ENCODE measurements around the gene MINAR1.

Gene MINAR1

DNA sequence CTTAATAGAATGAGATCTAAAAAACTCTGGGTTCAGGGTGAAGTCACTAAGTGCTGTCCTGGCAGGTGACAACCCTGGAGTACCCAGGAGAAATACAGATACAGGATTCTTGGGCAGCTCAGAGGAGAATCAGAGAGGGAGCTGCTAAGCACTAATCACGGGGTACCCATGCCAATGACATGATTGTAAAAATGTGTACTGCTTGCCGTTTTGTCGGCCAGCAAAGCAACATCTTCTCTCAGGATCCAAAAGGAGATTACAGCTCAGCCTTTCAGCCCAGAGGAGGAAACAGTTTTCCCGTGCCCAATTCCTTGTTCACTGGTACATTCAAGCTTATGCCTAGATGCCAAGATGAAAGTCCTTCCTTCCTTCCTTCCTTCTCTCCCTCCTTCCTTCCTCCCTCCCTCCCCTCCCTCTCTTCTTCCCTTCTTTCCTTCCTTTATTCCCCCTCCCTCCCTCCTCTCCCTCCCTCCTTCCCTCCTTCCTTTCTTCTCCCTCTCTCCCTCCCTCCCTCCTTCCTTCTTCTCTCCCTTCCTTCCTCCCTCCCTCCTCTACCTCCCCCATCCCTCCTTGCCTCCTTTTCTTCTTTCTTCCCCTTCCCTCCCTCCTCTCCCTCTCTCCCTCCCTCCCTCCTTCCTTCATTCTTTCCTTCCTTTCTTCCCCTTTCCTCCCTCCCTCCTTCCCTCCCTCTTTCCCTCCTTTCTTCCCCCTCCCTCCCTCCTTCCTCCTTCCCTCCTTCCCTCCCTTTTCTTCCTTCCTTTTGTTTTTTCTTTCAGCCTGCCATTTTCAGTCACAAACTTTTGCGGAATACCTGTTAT is 4.1 kb upstream of the MINAR1 start:
- H3K27ac ChIP-seq (ENCODE audit: low read depth, low read length, poor library complexity, severe bottlenecking): no peak overlapping the region
- H3K27me3 ChIP-seq (ENCODE audit: insufficient read depth, low read length): no peaks in the 10 kb centered on the region
- no peaks in the 10 kb centered on the region for H3K36me3 ChIP-seq (ENCODE audit: insufficient read depth, low read length)
- H2AFZ ChIP-seq (ENCODE audit: low read length): no peak overlapping the region
- H3K4me2 ChIP-seq (ENCODE audit: low read length): no peak overlapping the region
- H3K9me2 ChIP-seq (ENCODE audit: low read depth, low read length): no peaks in the 10 kb centered on the region
- no peak overlapping the region for H3K9ac ChIP-seq (ENCODE audit: low read length)
- no peaks in the 10 kb centered on the region for H3K79me2 ChIP-seq (ENCODE audit: insufficient read depth, low read length)
- no peaks in the 10 kb centered on the region for H3F3A ChIP-seq (ENCODE audit: insufficient read depth, low read length)
- TF ChIP-seq, protein P1, sequence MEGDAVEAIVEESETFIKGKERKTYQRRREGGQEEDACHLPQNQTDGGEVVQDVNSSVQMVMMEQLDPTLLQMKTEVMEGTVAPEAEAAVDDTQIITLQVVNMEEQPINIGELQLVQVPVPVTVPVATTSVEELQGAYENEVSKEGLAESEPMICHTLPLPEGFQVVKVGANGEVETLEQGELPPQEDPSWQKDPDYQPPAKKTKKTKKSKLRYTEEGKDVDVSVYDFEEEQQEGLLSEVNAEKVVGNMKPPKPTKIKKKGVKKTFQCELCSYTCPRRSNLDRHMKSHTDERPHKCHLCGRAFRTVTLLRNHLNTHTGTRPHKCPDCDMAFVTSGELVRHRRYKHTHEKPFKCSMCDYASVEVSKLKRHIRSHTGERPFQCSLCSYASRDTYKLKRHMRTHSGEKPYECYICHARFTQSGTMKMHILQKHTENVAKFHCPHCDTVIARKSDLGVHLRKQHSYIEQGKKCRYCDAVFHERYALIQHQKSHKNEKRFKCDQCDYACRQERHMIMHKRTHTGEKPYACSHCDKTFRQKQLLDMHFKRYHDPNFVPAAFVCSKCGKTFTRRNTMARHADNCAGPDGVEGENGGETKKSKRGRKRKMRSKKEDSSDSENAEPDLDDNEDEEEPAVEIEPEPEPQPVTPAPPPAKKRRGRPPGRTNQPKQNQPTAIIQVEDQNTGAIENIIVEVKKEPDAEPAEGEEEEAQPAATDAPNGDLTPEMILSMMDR (IDR thresholded peaks at IDR 0.05; ENCODE audit: low read length): no peak
- TF ChIP-seq EZH2 (IDR thresholded peaks at IDR 0.05; ENCODE audit: borderline replicate concordance, low read length): no peak
- H3K4me3 ChIP-seq (ENCODE audit: low read depth, low read length, poor library complexity, severe bottlenecking): no peak overlapping the region
- H3K9me3 ChIP-seq (ENCODE audit: low read length): no peaks in the 10 kb centered on the region
- H3K4me1 ChIP-seq (ENCODE audit: insufficient read depth, low read length, severe bottlenecking): no peaks in the 10 kb centered on the region
- no peaks in the 10 kb centered on the region for H4K20me1 ChIP-seq (ENCODE audit: insufficient read depth, low read length)

DNA sequence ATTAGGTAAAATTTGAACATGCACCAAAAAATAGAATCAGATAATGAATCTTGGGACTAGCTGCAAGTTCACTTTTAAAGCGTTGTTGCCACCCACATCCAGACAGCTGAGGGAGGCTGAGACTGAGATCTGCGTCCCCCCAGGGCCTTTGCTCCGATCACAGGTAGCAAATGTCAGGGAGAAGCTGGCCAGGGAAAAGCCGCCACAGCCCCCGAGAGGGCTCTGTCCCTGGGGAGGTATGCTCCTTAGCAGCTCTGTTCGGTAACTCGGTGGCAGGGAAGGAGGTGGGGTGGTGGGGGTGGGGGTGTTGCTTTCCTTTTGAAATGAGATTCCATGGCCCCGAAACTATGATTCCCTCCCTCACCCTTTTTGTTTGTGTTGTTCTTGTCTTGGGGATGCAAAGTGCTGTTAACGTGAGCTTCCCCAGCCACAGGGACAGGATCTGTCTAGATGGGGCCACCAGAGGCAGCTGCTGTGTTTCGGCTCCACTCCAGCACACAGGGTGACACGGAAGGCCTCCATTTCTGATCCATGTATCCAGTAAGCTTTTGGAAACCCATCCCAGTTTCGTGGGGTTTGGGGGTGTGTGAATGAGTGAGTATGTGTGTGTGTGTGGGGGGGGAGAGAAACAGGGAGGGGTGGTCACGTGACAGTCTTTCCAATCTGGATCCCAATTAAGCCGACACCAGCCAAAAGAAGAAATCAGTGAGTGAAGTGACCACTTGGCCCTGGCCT is 1.1 kb upstream of the MINAR1 start:
- Histone ChIP-seq H3K79me2 (ENCODE audit: insufficient read depth, low read length) (no peaks in the 10 kb centered on the region), H3K27me3 (ENCODE audit: insufficient read depth, low read length) (no peaks in the 10 kb centered on the region), H3K4me1 (ENCODE audit: insufficient read depth, low read length, severe bottlenecking) (no peaks in the 10 kb centered on the region), H3K9me2 (ENCODE audit: low read depth, low read length) (no peaks in the 10 kb centered on the region), H3K9me3 (ENCODE audit: low read length) (no peaks in the 10 kb centered on the region), H2AFZ (ENCODE audit: low read length) (no peak overlapping the region), H3K27ac (ENCODE audit: low read depth, low read length, poor library complexity, severe bottlenecking) (no peak overlapping the region), H3F3A (ENCODE audit: insufficient read depth, low read length) (no peaks in the 10 kb centered on the region), H3K4me3 (ENCODE audit: low read depth, low read length, poor library complexity, severe bottlenecking) (no peak overlapping the region), H3K9ac (ENCODE audit: low read length) (no peak overlapping the region), H3K4me2 (ENCODE audit: low read length) (no peak overlapping the region), H4K20me1 (ENCODE audit: insufficient read depth, low read length) (no peaks in the 10 kb centered on the region), H3K36me3 (ENCODE audit: insufficient read depth, low read length) (no peaks in the 10 kb centered on the region)
- TF ChIP-seq, protein P1 (IDR thresholded peaks at IDR 0.05; ENCODE audit: low read length): no peak
- no peak for TF ChIP-seq EZH2 (IDR thresholded peaks at IDR 0.05; ENCODE audit: borderline replicate concordance, low read length)

DNA sequence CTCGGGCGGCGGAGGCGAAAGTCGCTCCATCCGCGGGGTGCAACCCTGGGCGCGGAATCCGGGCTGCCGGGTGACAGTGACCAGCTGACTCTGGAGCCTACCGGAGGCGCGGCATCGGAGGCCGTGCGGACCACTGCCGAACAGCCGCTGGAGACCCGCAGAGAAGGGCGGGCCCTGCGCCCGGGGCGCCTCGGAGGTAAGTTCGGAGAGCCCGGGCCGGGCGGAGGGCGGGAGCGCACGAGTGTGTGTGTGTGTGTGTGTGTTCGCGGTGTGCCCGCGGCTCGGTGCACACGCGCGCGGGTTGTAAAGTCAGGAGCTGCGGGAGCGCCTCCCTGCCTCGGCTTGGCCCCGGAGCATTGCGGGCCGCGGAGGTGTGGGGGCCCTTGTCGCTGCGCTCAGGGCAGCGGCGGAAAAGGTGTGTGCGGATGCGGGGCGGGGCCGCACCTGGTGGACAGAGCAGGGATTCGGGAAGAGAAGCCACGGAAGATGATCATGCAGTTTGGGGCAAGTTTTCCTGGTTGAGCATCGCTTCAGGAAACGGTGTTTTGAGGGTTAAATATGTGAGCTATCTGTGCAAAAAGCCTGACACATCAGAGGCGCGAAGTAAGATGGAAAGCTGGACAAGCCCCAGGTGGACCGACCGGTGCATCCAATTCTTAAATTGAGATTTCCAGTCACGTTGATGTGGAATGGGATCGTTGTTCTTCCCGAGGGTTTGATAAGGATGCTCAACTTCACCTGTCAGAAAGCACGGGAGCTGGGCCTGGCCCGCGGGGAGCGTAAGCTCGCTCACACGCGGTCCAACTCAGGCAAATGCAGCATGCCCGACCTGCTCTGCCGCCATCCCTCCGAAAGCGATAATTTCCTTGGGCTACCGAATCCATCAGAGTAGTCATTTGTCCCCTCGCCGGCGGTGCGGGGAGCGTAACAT is 474 bp downstream of the MINAR1 start:
- TF ChIP-seq EZH2 (IDR thresholded peaks at IDR 0.05; ENCODE audit: borderline replicate concordance, low read length): no peak
- TF ChIP-seq, protein P1 (IDR thresholded peaks at IDR 0.05; ENCODE audit: low read length): no peak
- Histone ChIP-seq H3K9ac (ENCODE audit: low read length) (no peak overlapping the region), H3K36me3 (ENCODE audit: insufficient read depth, low read length) (no peaks in the 10 kb centered on the region), H3K9me2 (ENCODE audit: low read depth, low read length) (no peaks in the 10 kb centered on the region), H3K27me3 (ENCODE audit: insufficient read depth, low read length) (no peaks in the 10 kb centered on the region), H3F3A (ENCODE audit: insufficient read depth, low read length) (no peaks in the 10 kb centered on the region), H3K4me3 (ENCODE audit: low read depth, low read length, poor library complexity, severe bottlenecking) (no peak overlapping the region), H3K4me2 (ENCODE audit: low read length) (no peak overlapping the region), H4K20me1 (ENCODE audit: insufficient read depth, low read length) (no peaks in the 10 kb centered on the region), H3K79me2 (ENCODE audit: insufficient read depth, low read length) (no peaks in the 10 kb centered on the region), H3K9me3 (ENCODE audit: low read length) (no peaks in the 10 kb centered on the region), H3K4me1 (ENCODE audit: insufficient read depth, low read length, severe bottlenecking) (no peaks in the 10 kb centered on the region), H2AFZ (ENCODE audit: low read length) (no peak overlapping the region), H3K27ac (ENCODE audit: low read depth, low read length, poor library complexity, severe bottlenecking) (no peak overlapping the region)

All from OCI-LY1 (cell line).